RKO (cell line): Measurements from ENCODE around the gene WWC1.
"Not testable (repeated sequence)": the region's sequence is repeated elsewhere in the genome, so short reads cannot be mapped to it uniquely, and the experiment has no call there.

Source experiments
- DNase-seq: peaks from one replicate; pipeline ENCODE4 v3.0.0-alpha.2; 2016; ENCODE audit warnings: low spot score

The WWC1 gene

GRCh38 chr5:168286863-168287262 lies 4.6 kb upstream of the WWC1 start:
- not testable (repeated sequence) for DNase-seq

GRCh38 chr5:168287362-168287761 lies 4.1 kb upstream of the WWC1 start:
- DNase-seq: no peak

DNA sequence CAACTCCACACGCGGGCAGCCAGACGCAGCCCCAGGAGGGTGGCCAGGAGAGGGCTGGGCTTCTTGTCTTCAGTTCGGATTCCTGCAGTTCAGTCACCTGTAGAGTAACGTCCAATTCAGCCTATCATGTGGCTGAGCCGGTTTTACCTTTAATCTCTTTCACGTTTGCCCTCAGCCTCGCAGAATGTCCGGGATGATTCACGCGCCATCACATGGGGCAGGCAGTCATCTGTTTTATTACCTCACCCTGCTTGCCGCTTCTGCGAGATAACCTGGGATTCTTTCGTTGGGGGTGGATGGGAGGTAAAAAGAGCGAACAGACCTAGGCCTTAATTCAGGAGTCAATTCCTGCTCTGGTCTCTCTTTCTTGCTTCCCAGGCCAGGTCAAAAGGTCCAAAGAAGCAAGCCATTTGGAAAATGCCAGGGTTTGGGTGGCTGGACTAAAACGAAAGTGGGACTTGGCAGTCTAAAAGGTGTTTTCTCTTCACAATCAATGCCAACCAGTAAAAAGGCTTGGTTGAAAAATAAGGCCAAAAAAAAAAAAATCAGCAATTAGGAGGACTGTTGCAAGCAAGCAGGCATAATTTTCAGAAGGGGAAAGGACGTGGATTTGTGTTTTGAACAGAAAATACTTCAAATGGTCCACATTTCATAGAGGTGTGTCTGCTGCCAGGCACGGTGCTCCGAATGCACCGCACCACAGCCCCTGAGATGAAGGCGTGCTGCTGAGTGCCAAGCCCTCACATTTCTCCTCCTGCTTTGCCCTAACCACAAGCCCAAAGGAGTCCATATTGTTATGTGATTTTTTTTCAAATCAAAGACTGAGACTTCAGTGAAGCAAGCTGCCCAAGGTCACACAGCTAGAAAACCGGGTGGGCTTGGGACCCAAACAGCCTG lies 2.8 kb upstream of the WWC1 start:
- peak; percentile 66 for DNase-seq

DNA sequence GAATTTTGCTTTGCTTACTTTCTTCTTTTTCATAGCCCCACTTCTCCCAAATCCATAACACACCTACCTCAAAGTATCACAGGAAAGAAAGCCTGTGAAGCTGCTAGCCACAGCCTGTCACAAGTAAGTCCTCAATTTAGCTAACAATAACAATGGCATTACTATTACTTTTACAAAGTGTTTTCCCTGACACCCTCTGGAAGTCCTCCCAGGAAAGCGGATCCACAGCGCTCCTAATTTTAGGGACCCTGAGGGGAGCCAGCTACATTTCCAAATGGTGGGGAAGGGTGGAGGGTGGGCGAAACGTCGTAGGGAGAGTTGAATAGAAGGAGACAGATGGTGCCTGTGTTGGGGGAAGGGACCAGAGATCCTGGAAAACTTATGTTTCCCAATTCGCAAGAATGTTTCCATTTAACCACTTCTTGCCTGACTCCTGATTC lies 523 bp upstream of the WWC1 start:
- DNase-seq: no peak

- DNase-seq: peak; percentile 45
Measured at GRCh38 chr5:168291964-168292785, 730 bp downstream of the WWC1 start.

DNA sequence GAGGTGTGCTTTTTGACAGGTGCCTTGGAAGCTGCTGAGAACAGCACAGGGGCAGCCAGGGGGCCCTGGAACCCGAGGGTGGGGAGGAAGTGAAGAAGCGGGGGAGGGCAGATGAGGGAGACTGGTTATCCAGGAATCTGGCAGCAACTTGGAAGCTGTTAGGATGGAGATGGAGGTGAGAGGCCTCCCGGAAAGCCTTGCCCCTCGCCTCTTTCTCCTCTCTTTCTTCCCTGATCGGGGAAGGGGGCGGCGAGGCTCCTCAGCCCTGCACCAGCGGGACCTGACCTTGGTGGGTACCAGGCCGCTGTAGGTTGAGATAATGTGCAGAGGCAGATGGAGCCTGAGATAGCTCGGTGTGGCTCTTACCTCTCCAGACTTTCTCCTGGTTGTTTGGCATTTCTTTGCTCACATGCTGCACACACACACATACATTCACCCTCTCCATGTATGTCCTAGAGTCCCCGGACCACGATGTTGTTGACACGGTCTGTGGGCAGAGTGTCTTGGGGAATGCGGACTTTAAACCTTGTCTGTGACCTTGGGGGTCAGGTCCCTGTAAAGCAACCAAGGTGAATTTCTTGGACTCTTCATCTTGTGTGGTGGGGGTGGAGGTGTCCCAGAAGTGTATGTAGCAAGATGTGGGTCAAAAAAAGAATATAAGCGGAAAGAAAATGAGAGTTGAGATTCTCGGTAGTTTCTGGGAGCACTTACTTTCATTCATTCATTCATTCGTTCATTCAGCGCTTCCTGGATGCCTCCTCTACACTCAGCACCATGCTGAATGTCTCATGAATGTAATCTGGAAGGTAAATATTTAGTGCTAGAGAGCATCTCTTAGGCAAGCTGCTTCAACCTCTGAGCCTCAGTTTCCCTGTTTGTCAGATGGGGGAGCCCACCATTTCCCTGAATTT lies 1.6 kb downstream of the WWC1 start:
- DNase-seq: no peak

DNA sequence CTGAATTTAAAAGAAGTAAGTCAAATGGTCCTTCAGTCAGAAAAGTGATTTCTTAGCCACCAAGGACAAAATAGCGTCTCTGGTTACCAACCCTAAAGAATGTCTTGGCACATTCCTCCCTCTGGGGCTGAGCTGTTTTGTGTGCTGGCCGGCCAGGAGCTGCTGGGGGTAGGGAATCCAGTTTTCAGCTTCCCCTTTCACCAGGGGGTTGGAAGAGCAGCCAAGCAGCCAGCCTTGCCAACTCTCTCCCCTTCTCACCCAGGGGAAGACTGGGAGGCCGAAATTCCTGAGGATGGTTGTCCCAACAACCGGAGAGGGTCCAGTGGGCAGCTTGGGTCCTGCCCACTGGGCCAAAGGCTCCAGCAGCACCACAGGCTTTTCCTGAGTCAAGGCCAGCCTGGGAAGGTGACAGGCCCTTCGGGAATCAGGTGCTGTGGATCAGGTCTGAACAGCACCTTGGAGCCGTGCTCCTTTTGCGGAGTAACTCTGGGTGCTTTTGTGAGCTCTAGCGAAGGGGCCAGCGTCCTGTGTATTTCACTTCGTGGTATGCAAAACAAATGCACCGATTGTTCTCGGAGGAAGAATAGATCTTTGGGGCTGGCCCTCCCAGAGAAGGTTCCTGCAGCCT lies 4.2 kb downstream of the WWC1 start:
- no peak for DNase-seq

DNA sequence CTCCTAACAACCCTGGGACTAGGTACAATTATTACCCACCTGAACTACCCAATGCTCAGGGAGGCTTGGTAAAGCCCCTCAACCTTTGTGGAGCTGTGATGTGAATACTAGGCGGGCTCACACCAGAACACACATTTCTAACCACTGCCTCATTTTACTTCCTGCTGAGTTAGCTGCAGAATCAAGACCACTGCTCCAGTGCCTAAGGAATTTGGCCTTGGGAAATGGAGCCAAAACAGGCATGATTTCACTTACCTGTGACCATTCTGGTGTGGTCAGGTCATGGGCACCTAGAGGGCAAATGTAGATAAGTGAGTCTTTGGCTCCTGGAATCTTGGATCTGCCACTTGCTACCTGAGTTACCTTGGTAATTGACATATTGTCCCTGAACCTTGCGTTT lies 5.2 kb downstream of the WWC1 start:
- no peak for DNase-seq

DNA sequence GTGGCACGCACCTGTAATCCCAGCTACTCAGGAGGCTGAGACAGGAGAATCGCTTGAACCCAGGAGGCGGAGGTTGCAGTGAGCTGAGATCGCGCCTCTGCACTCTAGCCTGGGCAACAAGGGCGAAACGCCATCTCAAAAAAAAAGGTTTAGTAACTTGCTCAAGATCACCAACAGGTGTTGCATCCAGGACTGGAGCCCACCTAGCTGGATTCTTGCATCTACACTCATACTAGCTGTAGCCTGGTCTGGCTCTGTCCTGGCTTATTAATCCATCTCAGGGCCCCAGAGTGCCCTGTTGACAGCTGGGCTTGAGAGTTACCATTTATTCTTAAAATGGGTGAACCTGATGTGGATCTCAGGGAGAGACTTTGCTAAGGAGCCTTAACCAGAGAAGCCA lies 7.5 kb downstream of the WWC1 start:
- no peak for DNase-seq

DNA sequence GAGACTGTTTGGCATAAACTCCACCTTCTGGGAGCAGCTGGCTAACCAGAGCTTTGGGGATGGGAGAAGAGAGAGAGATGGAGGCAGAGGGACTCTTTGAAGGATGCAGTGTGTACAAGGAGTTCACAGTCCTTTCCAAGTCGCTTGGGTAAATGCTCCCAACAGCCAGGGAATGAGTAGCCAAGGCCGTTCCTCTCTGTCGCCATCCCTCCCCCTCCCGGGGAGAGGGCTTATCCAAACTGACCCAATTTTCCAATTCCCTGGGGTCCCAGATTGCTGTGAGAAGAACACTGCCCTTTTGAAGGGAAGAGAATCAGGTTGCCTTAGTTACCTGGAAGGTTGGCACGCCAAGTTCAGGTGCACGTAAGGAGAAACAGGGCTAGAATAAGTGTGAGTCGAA lies 7.9 kb downstream of the WWC1 start:
- DNase-seq: no peak

GRCh38 chr5:168300326-168301182 lies 9.1 kb downstream of the WWC1 start:
- DNase-seq: no peak

DNA sequence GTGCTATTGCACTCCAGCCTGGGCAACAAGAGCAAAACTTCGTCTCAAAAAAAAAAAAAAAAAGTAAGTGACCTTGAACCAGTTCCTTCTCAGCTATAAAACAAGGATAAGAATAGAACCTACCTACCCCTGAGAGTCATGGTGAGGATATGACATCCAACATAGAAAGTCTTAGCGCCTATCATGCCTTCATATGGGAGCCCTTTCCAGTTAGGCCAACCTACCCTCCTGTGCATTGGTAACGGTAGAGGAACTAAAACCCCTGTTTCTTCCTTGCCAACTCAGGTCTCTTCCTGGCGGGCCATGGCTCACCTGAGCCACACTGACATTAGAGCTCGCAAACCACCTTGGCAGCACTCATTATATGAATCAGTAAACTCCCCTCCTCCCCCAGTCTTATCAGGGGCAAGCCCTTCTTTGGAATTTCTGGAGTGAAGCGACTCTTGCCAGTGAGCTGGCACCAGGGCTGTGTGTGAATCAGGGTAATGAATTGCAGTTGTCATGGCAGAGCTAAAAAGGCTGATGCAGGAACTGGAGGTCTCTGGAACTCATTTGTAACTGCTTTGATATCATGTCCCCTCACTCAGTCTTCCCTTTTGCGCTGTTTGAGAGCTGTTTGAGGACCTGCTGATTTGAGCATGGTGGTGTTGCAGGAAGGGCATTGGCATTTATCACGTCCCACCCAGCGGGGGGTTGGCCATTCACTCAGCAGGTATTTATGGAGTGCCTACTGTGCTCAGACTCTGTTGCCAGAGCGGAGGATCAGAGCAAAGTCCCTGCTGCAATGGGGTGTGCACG lies 10.3 kb downstream of the WWC1 start:
- DNase-seq: peak; percentile 26

DNA sequence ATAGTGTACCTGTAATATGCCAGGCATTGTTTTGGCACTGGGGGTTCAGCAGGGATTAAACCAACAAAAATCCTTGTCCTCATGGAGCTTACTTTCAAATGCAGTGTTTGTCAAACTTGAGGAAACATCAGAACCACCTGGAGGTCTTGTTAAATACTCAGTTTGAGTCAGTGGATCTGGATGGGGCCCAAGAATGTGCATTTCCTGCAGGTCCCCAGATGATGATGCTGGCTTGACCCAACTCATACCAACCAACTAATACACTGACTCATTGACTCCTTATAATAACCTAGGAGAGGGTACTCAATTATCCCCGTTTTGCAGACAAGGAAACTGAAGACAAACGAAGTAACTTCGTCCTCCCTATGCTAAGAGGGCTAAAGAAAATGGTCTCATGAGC lies 11.3 kb downstream of the WWC1 start:
- DNase-seq: peak; percentile 66

DNA sequence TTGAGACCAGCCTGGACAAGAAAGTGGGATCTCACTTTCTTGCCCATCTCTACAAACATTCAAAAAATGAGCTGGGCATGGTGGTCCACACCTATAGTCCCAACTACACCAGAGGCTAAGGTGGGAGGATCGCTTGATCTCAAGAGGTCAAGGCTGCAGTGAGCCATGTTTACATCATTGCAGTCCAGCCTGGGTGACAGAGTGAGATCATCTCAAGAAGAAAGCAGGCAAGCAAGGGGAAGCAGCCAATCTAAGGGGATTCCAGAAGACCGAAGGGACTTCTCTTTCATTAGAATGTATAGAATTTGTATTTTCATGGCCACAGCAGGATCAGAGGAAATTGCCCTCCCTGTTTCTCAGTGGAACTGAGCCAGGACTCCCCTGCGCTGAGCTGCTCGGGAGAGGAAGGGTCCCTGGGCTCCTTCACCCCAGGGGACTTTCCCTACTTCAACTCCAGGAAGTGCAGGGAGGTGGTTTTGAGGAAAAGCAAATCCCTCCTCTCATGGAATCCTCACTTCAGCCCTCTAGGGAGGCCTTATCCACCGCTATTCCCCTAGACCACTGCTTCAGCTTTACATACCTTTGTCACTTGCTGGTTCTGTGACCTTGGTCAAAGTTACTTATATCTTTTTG lies 12.1 kb downstream of the WWC1 start:
- no peak for DNase-seq

- no peak for DNase-seq
Measured at GRCh38 chr5:168304349-168304748, 12.9 kb downstream of the WWC1 start.

GRCh38 chr5:168305281-168305680 lies 13.8 kb downstream of the WWC1 start:
- DNase-seq: no peak

GRCh38 chr5:168307022-168307421 lies 15.6 kb downstream of the WWC1 start:
- DNase-seq: no peak

- DNase-seq: no peak
Measured at GRCh38 chr5:168307925-168308584, 16.6 kb downstream of the WWC1 start.
